HG03457 (cell line): ENCODE results near the gene FBLN2.

ENCODE experiments used
- ATAC-seq: cut with Tn5 transposase; IDR thresholded peaks from one replicate; pipeline ENCODE4 v1.9.1; 2021; ENCODE audit warnings: moderate number of reproducible peaks; ENCODE audit not compliant: unreplicated experiment

The FBLN2 gene

DNA sequence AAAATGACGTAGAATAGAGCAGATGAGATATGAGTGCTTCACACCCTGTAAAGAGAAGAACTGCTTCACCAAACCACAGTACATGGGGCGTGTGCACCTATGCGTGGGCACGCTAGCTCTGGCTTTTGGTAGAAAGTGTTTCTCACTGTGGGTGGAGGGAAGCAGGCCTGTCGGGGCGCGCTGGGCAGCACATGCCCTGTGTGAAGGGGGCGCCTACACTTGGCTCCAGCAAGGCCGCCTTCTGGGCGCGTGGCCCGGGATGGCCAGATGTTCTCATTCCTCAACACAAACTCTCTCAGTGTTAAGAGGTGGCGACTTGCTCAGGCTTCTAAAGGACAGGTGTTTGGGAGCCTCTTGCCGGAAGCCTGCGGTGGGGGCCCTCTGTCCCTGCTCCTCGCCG, 90.0 kb downstream of the FBLN2 start:
- ATAC-seq, result no peak

DNA sequence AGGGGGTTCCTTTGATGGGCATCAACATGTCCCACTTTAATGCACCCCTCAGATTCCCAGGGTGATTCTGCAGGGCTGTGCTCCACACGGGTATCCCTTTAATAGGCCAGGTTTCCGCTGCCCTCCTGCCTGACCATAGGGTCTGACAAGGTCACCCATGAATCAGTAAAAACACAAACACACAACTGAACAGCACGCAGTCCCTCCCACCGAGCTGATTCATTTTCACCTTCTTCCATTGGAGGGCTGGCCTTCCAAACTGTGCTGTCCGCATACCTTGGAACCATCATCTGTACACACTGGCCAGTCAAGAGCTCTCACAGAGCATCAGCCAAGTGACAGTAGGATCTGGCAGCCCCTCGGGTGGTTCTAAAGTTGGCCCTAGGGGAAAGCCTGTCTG, 93.7 kb downstream of the FBLN2 start:
- ATAC-seq, result no peak

DNA sequence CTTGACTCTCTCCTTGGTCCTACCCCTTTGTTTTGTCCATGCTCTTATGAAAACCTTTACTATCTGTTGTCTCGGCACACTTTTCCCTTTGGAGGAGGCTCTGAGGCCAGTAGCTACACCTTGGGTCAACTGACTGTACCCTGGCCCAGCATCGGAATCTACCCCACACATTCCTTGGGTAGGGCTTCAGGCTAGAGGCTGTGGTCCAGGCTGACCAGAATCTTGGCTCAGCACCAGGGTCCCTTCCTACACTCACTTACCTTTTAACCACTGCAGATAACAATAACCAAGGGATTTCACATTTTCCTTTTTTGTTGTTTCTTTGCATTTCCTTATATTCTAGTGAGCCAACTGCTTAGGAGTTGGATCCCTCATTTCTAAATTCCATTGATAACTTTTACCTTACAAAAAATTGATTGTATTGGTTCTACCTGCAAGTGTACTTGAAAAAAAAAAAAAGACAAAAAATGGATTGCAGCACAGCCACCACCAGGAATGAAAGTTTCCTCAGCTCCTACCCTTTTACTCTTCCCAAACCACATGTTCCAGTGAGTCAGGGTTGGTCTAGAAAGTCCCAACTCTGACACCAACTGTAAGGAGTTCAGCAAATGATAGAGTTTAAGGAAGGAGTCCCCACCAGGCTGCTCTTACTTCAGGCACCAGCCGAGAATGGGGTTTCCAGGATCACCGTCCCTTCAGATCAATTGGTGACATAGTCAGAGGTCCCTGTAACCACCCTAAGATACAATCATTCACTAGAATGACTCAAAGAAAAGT, 95.6 kb downstream of the FBLN2 start:
- ATAC-seq, result no peak

DNA sequence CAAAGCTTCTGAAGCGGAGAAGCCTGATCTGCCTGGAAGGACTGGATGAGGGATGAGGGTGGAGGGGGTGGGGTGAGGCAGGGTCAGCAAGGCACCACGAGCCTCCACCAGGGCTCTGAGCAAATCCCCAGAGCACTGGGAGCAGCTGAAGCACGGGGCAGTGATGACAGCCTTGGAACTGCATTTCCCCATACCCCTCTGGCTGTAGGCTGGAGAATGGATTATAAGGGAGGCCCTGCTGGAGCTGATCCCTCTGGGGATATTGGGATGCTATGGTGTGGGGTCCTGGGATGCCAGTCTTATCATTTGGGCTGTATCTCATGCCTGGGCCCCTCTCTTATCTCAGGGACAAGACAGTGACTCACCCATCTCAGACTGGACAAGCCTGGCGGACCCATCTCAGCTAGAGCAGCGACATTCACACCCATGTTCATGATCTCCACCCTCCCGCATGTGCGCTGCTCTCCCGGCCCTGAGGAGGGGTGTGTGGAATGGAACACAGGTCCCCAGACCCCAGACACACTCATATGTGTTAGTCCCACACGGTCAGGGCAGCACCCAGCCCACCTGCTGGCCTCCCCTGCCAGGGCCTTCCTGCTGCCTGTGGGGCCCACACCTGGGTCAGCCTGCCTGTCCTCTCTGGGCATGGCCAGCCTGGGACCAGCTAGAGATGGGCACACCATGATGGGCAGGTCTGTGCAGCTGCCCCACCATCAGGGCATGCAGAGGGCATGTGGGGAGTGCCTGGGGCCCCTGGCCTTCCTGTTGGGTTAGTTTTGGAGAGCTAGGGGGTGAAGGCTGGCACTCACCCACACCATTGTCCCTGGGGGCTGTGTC, 97.1 kb downstream of the FBLN2 start:
- no peak for ATAC-seq

- ATAC-seq, result no peak
These were observed 98.6 kb downstream of the FBLN2 start for GRCh38 chr3:13647298-13648059.

- ATAC-seq, result no peak
These were observed 99.4 kb downstream of the FBLN2 start for GRCh38 chr3:13648060-13649001.

DNA sequence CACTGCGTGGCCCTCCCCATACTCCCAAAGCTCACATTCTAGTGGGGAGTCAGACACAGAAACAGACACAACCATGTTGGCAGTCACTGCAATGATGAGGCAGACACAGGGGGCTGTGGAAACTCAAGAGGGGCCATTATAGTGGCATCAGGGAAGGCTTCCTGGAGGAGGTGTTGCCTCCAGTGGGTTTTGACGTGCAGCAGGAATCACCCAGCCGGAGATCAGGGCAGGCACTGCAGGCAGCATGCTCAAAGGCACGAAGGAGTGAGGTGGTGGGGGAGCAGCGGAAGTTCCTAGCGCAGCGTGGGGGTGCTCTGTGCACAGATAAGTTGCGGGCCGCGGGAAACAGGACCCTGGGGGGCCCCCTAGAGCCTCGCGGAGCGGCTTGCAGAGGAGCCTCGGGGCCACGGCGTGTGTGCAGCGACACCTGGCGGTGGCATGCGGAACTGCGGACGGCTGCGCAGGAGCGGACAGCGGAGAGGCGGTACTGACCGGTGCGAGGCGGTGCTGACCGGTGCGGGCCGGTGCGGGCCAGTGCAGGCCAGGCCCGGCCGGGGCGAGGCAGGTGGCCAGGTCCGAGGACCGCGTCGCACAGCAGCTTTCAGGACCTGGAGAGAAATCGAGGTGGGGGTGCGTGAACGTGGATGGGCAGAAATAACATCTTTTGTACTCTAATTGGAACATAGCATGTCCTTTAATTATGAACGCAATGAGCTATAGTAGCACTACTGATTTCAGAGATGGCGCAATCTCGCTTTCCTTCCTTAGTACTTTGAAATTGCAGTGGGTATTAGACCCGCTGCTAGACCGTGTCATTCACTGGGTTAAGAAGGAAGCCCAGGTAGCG, 101.5 kb downstream of the FBLN2 start:
- no peak for ATAC-seq

DNA sequence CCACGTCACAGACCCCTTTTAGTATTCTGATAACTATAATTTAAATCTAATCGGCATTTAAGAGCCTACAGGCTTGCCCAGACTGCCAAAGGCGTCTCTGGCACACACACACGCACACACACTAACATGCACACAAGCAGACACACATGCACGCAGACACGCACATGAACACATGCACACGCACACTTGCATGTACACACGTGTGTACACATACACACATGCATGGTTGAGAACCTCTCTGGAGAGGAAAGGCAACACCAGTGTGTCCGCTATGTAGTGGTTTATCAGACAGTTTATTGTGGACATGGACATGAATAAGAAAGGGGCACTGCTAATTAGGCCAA, 102.1 kb downstream of the FBLN2 start:
- ATAC-seq, result no peak

GRCh38 chr3:13651775-13652428, 103.0 kb downstream of the FBLN2 start:
- ATAC-seq, result no peak

- ATAC-seq, result no peak
These were observed 103.8 kb downstream of the FBLN2 start for GRCh38 chr3:13652728-13653127.

GRCh38 chr3:13653631-13654279, 104.8 kb downstream of the FBLN2 start:
- ATAC-seq, result no peak

DNA sequence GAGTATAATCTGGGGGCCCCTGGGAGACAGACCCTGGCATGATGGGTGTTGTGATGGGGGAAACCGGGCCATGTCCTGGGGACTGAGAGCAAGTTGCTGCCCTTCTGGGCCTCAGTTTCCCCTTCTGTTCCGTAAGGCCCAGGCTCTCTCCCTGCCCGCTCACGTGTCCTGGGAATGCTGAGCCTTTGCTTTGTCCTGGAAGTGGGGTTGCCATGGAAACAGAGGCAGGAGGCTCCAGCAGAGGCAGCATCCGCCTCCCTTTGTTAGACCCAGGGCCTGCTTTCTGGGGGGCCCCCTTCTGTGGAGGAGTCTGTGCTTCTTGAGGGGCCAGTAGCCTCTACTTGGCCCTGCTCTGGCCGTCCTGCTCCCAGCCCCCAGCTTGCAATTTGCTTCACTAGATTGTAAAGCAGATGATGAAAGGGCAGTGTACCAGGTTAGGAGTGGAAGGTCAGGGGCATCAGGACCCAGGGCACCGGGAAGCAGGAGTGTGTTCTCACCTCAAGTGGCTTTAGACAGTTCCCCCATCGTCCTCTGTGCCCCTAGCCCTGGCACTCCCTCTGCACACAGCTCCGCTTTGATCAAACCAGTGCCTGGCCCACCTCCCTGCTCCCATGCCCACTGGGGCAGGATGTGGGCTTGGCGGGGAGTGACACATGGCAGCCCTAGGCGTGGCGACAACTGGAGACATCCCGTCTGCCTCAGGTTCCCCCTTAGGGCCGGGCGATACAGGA, 105.6 kb downstream of the FBLN2 start:
- ATAC-seq, result no peak

DNA sequence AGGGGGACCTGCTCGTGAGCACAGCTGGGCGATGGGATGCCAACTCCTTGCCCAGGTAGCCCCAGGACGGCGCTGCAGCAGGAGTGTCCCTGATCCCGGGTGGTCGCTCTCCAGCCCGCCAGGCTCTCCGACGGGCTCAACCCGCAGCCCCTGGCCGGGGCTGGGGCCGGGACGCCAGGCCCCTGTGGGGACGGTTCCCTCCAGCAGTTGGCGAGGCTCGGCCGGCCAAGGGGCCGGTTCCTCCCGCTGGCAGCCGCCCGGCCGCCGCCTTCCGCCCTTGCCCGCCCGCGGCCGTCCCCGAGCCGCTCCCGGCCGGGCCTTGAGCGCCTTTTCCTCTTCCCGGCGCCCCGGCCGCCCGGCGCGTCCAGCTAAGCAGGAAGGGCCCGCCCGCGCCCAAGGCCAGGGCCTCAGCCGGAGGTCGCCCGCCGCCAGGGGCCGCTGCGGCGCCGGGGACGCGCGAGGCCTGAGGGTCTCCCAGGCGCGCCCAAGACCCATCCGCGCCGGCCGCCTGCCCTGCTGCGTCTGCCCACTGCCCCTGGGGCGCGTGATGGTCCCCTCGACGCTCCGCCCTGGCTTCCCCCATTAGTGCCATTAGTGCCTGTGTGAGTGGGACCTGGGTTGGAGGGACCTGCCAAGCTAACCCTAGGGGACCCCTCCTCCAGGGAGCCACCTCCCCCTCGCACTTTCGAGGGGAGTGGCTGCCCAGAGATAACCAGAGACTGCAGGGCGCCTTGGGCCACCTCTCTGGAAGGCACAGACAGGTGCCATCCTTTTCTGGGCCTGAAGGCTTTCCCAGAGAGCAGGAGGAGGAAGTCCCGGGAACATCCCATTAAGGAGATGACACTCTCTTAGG, 106.4 kb downstream of the FBLN2 start:
- no peak for ATAC-seq

DNA sequence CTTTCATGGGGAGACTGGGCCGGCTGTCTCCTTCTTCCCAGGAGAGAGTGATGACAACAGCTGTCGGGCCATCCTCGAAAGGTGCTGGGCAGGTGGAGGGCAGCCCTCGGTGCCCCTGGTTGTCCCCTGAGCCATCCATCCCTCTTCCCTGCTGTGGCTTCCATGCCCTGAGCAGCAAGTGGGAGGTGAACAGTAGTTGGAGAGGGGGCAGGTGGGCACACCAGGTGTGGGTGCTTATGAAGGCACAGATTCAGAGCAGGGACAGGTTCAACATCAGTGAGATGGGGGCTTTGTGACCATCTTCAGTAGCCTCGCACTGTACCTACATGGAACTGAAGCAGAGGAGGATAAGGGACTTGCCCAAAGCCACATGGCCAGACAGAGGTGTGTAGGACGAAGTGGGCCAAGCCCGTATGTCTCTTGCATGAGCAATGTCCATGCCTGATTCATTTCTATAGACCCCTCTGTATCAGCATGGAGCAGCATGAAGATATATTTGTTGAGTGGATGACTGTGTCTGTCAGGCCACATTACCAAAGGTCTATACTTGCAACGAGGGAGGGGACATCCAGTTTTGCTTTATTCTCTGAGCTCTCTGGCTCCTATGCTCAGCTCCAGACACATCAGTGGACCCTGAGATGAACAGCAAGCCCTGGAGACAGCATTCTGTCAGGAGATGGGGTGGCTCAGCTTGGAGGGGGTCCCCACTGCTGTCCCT, 107.8 kb downstream of the FBLN2 start:
- ATAC-seq, result no peak

DNA sequence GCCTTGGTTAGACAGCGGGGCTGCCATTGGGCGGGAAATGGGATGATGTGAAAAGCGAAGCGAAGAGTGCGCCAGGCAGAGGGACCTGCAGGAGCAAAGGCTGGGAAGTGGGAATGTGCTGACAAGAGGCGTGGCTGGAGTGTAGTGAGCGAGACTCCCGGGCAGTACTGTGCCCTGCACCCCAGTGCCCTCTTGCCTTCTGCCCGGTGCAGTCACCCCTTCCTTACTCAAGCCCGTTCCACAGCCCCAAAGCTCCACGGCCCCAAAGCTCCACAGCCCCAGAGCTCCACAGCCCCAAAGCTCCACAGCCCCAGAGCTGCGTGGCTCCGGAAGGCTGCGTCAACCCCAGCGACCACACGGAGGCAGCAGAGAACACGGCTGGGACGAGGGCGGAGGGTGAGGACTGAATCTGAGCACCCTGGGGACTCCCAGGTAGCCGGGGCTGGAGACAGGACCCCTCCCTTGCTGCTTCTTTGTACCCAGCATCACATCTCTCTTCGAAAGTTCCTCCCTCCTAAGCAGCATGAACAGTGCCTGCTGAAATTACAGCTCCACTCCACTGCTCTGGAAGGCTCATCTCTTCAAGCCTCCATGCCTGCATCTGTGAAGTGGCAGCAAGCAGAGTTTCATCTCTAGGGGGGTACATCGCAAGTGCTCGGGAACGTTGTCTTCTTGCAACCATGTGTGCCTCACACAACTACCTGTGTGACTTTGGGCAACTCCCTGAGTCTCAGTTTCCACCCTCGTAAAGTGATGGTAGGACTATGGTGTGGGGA, 108.9 kb downstream of the FBLN2 start:
- no peak for ATAC-seq

GRCh38 chr3:13658681-13659080, 109.8 kb downstream of the FBLN2 start:
- no peak for ATAC-seq
